ENCODE results near the gene RAC3.
"Not testable (repeated sequence)": the region's sequence is repeated elsewhere in the genome, so short reads cannot be mapped to it uniquely, and the experiment has no call there.

Gene RAC3

DNA sequence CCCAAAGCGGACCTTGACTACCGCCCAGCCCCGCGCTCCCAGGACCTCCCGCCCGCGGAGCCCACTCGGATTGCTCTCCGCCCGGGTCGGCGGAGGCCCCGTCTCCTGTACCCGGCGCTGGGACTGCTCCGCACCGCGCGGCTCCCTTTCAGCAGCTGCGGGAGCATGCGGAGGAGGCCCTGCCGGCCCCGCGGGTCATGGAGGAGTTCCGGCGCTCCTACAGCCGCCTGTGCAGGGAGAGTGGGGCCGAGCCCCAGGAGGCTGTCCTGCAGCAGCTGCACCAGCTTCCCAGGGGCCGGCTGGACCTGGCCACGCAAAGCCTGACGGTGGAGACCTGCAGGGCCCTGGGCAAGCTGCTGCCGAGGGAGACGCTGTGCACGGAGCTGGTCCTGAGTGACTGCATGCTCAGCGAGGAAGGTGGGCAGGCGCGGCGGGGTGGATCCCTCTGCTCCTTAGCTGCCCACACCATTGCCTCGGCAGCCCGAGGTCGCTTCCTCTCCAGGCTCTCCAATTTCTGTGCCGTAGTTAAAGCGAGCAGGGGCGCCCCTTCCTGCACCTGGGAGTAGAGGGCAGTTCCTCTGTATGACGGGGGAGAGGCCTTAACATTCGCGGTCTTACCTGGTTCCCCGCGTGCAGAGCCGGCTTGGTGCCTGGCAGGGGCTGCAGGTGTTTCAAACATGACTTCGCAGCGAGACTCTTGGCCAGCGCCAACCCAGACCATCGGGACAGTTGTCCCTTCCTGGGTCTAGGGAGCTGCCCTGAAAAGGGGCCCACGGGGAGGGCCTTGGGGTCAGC, 7.8 kb upstream of the RAC3 start:
- DNase-seq (ENCODE audit: low read depth in 2 of 2), result no peak

DNA sequence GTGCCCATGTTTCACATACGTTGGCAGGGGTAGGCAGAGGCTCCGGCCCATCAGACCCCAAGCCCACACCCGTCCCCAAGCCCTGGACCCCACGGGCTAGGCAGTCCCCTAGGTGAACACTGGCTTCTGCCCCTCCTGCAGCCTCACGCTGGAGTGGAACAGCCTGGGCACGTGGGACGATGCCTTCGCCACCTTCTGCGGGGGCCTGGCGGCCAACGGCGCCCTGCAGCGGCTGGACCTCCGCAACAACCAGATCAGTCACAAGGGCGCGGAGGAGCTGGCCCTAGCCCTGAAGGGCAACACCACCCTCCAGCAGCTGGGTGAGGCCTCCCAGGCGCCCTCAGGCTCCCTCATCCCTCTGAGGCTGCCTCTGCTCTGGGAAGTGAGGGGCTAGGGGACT, 6.6 kb upstream of the RAC3 start:
- DNase-seq (ENCODE audit: low read depth in 2 of 2), result no peak

DNA sequence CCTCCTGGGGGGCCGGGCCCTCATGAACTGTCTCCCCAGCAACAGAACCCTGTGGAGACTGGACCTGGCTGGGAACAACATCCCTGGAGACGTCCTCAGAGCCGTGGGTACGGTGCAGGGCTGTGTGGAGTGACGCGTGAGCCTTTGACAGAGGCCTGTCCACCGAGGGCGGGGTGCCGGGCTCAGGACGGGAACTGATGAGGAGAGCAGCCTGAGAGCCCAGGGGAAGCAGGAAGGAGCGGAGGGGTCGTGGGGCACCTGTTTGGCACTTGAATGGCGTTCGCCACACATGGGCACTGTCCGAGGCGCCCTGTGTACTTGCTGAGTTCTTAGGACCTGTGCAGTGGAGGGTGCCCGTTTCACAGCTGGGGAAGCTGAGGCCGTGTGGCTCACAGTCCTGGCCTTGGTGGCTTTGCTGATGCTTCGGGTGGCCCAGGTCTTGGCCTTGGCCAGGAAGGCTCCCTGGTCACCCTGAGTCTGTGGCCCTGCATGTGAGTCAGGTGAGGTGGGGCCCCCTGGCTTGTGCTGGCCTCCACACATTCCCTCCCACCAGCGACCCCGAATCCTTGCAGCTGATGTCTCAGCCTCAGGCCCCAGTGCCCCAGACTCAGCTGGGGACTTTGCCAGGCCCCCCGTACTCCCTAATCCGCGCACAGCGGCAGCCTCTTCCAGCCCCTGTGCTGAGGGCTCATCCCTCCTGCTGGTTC, 5.9 kb upstream of the RAC3 start:
- no peak for DNase-seq (ENCODE audit: low read depth in 2 of 2)

DNA sequence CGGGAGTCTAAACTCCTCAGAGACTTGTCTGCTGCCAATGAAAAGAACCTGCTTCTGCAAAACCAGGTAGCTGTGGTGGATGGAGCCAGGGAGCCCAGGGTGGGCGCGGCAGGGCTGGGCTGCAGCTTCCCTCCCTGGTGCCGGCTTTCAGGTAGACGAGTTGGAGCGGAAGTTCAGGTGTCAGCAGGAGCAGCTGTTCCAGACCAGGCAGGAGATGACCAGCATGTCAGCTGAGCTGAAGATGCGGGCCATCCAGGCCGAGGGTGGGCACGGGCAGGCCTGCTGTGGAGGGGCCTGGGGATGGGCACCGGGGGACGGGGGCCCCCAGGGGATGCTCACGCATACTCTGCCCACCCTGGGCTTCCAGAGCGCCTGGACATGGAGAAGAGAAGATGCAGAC, 3.2 kb upstream of the RAC3 start:
- no peak for DNase-seq (ENCODE audit: low read depth in 2 of 2)

DNA sequence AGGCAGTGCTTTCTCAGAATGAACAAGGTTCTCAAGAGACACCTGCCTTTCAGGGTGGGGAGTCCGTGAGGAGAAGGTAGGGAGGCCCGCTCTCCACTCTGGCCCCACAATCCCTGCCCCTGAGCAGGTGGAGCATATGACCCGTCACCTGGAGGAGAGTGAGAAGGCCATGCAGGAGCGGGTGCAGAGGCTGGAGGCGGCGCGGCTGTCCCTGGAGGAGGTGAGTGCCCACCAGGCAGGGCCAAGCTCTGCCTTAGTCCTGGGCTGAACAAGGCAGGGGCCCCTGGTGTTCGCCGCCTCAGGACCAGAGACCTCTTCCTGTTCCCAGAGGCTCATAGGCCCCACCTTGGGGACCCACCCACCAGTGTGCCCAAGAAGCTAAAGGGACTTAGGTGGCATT, 2.5 kb upstream of the RAC3 start:
- no peak for DNase-seq (ENCODE audit: low read depth in 2 of 2)

DNA sequence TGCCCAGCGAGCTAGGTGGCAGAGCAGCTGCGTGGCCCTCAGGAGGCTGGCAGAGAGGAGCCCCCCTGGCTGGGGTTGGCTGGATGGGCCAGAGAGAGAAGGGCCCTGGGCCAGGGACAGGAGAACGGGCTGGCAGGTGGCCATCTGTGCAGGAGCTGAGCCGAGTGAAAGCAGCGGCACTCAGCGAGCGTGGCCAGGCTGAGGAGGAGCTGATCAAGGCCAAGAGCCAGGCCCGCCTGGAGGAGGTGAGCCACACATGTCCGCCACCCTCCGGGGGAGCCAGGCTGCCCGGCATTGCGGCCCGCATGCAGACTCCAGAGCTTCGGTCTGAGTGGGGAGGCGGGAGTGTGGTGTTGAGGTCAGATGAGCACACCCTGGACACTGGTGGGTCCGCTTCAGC, 2.1 kb upstream of the RAC3 start:
- no peak for DNase-seq (ENCODE audit: low read depth in 2 of 2)

DNA sequence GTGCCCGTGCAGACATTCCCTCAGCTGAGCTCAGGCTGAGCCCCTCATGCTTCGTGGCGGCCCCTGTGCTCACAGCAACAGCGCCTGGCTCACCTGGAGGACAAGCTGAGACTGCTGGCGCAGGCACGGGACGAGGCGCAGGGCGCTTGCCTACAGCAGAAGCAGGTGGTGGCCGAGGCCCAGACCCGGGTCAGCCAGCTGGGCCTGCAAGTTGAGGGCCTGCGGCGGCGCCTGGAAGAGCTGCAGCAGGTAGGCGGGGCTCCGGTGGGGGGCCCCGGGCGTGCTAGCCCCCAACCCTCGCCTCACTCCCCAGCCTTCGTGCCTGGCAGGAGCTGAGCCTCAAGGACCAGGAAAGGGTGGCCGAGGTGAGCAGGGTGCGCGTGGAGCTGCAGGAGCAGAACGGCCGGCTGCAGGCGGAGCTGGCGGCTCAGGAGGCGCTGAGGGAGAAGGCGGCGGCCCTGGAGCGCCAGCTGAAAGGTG, 1.4 kb upstream of the RAC3 start:
- DNase-seq (ENCODE audit: low read depth in 2 of 2), result no peak

DNA sequence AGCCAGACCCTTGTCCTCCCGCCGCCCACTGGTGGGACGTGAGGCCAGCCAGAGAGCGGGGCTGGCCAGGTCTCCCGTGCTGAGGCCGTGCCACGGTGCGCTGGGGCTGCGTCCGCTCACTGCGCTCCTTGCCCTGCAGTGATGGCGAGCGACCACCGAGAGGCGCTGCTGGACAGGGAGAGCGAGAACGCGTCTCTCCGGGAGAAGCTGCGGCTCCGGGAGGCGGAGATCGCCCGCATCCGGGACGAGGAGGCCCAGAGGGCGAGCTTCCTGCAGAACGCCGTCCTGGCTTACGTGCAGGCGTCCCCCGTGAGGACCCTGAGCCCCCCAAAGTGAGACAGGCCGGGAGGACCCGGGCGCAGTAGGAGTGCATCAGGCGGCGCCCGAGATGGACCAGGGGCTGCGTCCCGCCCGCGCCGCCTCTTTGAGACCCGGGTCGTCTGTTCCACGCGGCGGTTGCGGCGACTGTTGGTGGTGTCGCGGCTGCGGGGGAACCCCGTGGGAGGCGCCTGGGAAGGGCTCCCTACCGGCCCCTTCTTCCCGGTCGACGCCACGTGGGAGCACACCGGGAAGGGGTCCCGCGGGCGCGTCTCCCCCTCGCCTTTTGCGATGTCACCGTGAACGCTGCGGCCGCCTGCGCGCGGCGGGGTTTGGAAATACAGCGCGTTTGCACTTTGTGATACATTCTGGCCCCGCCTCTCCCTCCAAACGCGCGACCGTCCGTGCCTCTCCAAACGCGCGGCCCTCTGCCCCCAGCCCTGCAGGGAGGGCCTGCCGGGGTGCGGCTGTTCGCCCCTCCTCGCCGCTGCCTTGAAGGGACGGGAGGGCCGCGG, 792 bp upstream of the RAC3 start:
- peak; percentile 43 to 55 for DNase-seq (ENCODE audit: low read depth in 2 of 2)

DNA sequence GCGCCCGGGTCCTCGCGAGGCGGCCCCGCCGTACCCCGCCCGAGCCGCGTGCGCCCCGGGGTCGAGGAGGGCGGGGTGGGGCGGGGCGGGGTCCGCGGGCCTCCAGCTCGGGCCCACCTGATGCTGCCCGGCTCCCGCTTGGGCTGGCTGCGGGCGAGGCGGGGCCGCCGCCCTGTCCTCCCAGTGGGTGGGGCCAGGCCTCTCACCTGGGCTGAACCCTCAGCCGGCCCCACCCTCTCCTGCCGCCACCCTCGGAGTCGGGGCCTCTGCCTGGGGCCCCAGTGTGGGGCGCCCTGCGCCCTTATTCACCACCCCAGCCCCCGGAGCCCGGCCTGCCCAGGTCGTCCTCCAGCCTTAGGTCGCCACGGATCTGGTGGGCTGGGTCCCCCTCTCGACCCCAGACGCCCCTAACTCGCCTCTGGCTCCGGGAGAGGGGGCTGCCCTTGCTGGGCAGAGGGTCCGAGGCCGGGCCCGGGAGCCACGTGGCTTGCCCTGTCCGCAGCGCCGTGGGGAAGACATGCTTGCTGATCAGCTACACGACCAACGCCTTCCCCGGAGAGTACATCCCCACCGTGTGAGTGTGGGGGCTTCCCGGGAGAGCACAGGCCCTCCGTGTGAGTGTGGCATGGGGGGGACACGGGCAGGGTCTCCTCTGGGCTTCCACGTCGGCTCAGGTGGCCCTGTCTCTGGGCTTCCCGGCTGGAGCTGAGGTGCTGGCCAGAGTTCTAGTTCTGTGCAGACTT, 578 bp downstream of the RAC3 start:
- no peak for DNase-seq (ENCODE audit: low read depth in 2 of 2)

DNA sequence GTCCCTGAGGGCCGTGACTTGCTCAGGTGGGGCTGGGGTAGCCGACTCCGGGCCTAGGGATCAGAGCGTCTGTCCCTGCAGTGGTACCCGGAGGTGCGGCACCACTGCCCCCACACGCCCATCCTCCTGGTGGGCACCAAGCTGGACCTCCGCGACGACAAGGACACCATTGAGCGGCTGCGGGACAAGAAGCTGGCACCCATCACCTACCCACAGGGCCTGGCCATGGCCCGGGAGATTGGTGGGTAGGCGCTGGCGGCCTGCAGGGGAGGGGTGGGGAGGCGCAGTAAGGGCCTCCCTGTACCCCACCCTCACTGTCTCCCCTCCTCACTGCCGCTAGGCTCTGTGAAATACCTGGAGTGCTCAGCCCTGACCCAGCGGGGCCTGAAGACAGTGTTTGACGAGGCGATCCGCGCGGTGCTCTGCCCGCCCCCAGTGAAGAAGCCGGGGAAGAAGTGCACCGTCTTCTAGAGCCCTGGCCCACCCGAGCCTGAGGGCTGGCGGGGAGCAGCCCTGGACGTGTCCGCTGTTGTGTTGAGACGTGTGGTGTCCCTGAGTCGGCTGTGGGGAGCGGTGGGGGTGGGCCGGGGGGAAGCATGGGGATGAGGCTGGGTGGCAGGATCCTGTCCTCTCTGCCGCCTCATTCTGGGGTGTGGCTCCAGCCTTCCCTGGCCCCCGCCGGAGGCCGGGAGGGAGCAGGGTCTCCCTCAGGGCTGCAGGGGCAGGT, 2.0 kb downstream of the RAC3 start:
- no peak for DNase-seq (ENCODE audit: low read depth in 2 of 2)

DNA sequence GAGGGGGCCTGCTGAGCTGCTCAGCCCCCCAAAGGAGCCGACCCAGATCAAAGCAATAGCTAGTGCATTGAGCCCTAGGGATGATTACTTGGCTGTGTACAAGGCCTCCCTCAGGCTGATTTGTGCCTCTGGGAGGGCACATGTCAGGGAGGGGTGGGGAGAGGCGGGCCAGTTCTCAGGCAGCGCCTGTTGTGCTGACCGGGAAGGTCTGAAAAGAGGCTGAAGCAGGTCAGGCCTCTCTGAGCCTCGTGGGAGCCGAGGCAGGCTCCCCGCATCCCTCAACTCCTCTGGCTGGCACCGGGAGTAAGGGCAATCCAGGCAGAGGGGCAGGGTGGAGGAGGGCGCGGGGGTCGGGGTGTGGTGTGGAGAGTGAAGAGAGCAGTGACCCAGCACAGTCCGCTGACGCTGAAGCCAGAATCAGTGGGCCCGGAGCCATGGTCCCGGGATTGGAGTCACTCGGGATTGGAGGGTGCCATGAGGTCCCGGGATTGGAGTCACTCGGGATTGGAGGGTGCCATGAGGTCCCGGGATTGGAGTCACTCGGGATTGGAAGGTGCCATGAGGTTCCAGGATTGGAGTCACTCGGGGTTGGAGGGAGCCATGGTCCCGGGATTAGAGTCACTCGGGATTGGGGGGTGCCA, 3.0 kb downstream of the RAC3 start:
- no peak for DNase-seq (ENCODE audit: low read depth in 2 of 2)

DNA sequence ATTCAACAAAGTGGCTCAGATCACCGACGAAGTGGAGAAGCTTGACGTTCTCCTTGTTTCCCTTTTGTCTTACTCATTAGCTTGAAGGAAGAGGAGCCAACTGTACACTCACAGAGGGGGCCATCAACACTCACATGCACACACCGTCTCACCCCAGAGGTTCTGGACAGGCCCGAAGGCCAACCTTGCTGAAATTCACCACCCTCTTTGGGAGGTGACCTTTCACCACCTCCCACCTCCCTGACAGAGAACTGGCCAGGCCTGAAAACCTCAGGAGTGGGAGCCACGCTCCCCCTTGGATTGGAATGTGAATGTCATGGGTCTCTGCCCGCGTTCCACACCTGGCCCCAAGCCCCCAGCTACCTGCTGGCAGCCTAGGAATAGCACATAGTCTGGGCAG, 4.0 kb downstream of the RAC3 start:
- DNase-seq (ENCODE audit: low read depth in 2 of 2), result no peak

DNA sequence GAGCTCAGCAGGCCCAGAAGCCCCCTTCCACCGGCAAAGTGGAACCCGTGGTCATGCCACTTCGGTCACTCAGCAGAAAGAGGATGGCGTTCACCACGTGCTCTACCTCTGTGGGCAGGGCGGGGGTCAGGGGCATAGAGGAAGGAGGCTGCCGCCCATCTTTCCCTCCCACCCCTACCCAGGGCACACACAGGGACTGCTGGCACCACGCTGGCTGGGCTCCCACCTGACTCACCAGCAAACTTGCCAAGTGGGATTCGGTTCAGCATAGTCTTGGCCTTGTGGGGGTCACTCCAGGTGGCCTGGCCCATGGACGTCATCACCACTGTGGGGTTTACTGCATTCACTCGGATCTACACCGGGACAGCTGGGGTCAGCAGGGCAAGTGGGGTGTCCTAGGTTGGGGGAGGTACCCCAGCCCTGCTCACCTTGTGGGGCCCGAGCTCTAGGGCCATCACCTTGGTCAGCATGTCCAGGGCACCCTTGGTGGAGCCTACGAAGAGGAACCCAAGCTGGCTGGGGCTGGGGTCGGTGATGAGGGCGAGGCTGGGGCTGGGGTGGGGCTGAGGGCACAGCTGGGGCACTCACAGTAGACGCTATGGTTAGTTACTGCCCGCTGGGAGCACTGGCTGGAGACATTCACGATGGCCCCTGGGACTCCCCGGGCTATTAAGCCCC, 4.6 kb downstream of the RAC3 start:
- no peak for DNase-seq (ENCODE audit: low read depth in 2 of 2)

DNA sequence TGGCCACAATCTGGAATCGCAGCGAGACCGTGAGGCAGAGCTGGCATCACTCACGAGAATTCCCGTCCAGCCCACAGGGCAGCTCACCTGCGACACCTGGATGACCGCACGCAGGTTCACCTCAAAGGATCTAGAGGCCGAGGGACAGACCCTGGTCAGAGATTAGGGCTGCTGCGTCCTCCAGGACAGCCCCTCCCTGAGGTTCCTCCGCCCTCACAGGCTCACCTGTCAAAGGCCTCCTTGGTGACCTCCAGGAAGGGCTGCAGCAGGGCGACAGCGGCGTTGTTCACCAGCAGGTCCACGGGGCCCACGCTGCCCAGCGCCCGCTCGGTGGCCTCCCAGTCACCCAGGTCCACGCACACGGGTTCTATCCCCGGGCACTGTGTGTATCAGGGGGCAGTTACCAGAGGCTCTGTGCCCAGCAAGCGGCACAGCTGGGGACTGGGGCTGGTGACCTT, 5.2 kb downstream of the RAC3 start:
- no peak for DNase-seq (ENCODE audit: low read depth in 2 of 2)

DNA sequence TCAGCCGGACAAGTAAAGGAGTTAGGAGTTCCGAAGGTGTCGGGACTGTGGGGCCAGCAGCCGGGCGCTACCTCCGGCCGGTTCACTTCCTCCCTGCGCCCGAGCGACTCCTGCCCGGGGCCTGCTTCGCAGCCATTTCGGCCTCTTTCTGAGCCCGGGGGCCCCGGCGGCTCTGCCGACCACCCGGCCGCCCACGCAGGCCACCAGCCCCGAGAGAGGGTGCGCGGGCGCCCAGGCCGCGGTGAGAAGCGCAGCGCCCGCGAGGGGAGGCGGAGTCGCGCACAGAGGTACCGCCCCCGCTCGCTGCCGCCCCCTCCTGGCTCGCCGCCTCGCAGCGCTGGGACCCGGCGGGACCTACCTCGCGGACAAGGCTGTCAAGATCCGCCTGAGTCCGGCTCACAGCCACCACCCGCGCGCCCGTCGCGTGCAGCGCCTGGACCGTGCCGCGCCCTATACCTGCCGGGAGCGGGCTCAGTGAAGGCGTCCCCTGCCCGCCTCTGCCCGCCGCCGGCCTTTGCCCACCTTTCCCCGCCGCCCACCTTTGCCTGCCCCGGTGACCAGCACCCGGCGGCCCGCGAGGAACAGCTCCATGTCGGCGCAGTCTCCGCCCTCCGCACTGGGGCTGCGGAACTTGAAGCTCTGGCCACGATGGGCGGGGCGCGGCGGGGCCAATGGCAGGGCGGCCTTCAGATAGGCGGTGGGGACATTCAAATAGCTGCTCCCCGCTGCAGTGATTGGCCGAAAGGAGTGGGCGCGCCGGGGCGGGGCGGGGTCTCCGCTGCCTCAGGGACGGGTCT, 5.8 kb downstream of the RAC3 start, which contains the start of gene DCXR:
Gene DCXR (minus strand): TSS at position 606 of the 797 bp plus-strand sequence. CDS start 15 bp downstream, at position 591.
- DNase-seq (ENCODE audit: low read depth in 2 of 2), result peak; percentile 82 to 87

DNA sequence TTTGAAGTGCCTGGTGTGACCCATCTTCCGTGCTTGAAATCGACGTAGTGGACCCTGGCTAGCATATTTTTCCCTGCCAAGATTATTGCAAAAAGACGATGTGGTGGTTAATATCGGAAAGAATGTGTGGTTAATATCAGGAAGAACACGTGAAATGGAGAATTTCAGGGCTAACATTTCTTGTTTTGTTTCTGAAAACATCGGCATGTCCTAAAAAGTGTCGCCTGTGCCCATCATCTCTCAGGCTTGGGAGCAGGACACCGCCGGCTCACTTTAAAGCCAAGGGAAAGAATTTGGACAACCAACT, 6.4 kb downstream of the RAC3 start:
- DNase-seq (ENCODE audit: low read depth in 2 of 2), result no peak

DNA sequence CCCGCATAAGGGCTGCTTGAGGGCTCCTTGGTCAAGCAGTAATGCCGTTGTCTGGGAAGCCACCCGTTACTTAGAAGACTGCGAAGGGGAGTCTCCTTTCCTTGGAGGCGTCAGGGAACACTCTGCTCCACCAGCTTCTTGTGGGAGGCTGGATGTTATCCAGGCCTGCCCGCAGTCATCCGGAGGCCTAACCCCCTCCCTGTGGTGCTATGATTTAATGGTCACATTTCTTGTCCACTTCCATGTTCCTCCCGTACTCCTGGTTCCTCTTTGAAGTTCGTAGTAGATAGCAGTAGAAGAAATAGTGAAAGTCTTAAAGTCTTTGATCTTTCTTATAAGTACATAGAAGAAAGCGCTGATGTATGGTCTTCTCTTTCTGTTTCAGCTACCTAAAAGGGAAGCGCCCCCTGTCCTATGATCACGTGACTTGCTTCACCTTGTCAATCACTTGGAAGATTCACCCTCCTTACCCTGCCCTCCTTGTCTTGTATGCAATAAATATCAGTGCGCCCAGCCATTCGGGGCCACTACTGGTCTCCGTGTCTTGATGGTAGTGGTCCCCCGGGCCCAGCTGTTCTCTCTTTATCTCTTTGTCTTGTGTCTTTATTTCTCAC, 7.4 kb downstream of the RAC3 start:
- not testable (repeated sequence) for DNase-seq (ENCODE audit: low read depth in 2 of 2)

DNA sequence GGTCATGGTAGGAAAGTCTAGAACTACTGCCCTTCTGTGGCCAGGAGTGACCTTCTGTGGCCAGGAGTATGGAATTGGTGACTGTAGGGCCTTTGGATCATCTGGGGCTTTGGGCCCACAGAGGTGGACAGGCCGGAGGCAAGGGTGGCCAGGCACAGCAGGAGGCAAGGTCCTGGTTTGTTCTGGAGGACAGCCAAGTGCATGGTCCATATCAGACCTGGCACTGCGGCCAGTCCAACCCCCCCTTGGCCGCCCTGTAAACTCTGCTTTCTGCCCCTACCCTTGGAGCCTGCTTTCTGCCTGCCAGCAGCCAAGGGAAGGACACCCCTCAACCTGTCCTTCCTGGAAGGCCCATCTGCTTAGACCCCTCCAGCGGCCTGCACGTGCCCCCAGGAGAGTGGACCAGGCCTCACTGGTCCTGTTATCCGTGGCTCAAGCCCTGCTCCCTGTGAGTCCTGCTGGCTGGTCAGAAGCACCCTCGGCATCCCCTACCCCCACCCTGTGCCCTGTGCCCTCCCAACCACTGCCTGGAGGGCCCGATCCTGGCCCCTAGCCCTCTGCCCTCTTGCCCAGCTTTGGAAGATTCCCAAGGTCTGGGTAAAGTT, 8.3 kb downstream of the RAC3 start:
- no peak for DNase-seq (ENCODE audit: low read depth in 2 of 2)
